GM19043 (cell line): Measurements from ENCODE around the gene COL4A1.

Experiments
- ATAC-seq: cut with Tn5 transposase; IDR thresholded peaks from one replicate; pipeline ENCODE4 v1.9.1; 2021; ENCODE audit warnings: low read depth; ENCODE audit not compliant: unreplicated experiment

COL4A1 gene

DNA sequence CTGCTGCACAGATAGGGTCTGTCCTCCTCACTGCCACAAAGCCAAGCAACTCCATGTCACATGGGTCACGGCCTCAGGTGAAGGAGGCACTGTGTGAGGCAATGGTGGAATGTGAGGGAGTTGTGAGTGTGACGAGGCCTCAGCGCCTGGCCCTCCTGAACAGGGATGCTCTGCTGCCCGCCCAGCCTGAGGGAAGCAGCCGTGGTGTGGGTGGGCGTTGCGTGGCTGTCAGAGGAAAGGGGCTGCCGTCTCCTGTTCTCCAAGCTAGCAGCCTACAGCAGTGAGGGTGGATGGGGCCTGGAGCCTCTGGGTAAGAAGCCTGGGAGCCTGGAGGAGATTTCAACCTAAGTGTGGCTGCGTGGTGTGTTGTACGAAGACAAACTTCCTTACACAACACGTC lies 125.0 kb downstream of the COL4A1 start:
- no peak for ATAC-seq

DNA sequence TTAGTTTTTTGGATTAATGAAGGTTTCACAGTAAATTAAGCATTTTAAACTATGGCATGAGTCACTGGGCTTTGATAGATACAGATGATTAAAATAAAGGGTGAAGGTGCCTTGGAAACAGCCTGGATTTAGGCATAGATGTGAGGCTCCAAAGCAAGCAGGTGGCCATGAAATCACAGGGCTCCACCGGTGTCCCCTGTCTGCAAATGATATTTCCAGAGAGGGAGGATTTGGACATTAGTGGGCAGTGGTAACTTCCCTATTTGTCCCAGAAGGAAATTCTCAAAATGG lies 127.2 kb downstream of the COL4A1 start:
- no peak for ATAC-seq

DNA sequence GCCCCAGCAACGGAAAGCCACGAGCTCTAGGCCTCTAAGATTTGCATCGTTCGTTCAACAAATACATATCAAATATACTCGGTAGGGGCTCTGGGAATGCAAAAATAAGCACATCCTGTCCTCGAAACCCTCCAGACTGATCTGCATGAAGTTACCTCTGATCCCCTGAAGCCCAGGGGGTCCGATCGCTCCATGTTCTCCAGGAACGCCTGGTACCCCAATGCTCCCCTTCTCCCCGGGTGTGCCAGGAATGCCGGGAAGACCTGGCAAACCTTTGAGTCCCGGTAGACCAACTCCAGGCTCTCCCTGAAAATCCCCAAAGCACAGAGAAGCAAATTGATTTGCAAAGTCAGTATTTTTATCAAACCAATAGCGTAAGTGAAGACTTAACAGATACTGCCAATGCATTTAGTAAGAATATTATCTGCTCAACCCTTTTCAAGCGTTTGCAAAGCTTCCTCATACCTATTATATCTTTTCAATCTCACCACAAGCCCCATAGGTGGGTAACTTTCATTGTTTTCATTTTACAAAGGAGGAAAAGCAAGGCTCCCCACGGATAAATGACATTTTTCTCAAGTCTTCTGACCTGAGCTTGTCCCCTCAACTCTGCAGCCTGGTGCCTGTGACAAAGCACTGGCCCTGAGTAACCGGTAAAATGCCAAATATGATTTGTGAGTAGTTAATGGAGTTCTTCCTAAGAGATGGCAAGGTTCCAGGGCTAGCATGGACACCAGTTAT lies 127.7 kb downstream of the COL4A1 start:
- no peak for ATAC-seq

- no peak for ATAC-seq
Measured at GRCh38 chr13:110177790-110178189, 129.2 kb downstream of the COL4A1 start.

GRCh38 chr13:110176431-110176830 lies 130.5 kb downstream of the COL4A1 start:
- no peak for ATAC-seq

- no peak for ATAC-seq
Measured at GRCh38 chr13:110173247-110173818, 133.6 kb downstream of the COL4A1 start.

DNA sequence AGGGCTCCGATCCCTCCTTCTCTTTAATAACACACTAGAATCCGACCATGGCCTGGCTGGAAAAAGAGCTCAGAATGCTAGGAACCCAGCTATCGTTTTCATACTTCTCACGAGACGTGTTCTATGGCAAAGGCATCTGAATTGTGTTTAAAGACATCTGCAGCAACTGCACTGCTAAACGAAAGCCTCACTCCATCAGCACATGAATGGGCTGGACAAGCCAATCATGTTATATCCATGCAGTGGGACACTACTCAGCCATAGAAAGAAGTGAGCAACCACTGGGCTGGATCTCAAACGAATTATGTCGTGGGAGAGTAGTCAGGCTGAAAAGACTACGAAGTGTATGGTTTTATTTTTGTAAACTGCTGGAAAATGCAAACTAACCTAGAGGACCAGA lies 136.1 kb downstream of the COL4A1 start:
- no peak for ATAC-seq

DNA sequence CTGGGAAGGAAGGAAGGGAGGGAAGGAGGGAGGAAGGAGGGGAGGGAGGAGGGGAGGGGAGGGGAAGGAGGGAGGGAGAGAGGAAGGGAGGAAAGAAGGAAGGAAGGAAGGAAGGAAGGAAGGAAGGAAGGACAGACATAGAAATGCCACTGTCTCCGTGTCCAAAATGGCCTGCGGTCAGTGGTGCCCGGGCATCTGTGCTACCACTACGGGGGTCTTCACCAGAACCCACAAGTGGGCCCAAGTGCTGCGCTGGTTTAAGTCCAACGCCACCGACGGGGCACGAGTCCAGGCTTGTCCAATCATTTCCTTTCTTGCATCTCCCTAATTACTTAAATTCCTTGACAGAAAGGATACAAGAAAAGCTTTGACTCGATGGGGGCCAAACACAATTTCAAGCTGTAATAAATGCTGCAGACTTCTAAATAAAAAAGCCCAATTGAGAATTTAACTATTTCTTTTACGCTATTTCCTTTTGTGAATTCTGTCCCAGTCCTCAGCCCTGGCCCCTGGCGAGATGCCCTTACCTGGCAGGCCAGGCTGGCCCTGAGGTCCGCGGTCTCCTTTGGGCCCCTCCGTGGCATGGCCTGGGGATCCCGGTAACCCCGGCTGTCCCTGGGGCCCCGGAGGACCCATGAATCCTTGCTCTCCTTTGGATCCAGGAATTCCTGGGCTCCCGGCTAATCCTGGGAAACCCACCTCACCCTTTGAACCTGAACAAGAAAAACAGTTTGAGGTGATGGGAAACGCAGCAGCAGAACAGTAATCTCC lies 136.8 kb downstream of the COL4A1 start:
- no peak for ATAC-seq

DNA sequence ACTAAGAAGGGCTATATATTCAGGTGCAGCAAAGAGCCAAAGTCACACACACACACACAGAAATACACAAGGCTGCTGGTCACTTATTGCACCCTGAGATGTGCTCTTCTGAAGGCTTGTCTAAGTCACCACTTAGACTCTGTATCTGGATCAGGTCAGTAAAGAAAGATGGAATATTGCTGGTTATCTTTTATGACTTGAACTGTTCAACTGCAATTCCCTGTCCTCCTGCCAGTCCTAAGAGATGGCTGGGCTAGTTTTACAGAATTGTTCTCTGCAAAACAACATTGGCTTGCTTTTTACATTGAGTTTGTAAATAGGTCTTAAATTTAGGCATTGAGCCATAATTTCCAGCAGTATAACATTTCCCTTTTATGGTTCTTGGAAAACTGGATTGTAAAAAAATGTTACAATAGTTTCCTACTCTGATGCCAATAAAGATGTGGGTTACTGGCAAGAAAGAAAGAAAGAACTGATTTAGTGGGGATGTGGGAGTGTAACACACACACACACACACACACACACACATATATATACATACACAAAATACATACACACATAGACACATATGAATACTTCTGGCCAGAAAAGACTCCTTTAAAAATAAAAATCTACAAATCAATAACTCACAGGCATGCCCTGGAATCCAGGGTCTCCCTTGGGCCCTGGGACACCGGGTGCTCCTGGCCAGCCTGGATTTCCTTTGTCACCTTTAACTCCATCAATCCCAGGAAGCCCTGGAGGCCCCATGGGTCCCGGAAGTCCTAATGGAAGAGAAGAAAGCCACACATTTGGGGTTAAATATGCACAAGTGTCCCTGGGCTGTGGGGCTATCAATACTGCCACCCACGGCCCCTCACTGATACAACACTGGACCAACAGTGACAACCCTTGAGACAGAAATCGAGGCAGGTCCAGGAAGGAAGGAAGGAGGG lies 137.7 kb downstream of the COL4A1 start:
- ATAC-seq: no peak

DNA sequence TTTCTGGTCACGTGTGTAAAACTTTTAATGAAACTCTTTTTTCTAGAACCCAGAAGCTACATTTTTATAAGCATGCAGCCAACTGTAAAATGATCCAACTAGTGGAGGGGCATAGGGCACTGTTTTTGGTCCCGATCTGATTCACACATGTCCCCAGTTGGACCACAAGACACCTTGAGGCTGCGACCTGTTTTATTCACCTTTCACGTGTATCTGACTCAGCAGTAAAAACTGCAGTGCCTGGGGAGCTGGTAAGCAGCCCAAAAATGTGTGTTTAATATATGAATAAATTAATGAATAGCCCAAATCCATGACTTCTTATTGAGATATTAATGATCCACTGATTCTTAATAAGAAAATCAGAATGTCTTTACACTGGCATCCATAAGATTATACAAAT lies 140.4 kb downstream of the COL4A1 start:
- ATAC-seq: no peak

DNA sequence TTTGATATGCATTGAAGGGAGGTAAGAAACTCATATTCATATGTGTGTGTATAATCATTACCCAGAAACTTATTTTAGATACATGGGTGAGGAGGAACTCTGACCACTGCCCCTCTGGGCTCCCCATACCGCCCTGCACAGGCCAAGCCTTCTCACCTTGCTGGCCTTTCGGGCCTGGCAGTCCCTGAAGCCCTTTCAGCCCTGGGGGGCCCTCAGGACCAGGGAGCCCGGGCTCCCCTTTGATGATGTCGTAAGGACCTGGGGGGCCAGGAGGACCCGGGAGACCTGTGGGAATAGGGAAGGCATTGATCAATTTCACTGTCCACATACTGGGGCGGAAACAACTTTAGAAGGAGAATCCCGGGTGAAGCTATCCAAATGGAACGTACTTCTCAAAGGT lies 142.3 kb downstream of the COL4A1 start:
- no peak for ATAC-seq

GRCh38 chr13:110162866-110163658 lies 143.9 kb downstream of the COL4A1 start:
- ATAC-seq: no peak

- ATAC-seq: no peak
Measured at GRCh38 chr13:110162053-110162452, 144.9 kb downstream of the COL4A1 start.

GRCh38 chr13:110161112-110161882 lies 145.7 kb downstream of the COL4A1 start:
- ATAC-seq: no peak

DNA sequence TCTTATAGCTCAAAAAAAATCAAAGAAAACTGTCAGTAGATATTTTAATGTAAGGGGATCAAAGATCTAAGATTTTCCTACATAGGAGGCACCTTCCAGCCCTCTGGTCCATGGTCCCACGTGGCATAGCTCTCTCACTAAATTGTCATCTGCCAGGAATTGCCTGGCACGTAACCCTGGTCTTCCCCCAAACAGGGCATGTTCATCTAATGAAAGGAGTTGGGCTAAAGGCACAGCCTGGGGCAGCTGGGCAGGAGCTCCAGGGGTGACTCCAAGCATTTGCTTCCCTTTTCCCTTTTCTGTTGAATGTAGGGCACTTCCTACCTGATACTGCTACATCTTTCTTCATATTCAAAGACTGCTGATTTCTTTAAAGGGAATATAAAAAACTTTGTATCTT lies 148.7 kb downstream of the COL4A1 start:
- ATAC-seq: no peak

DNA sequence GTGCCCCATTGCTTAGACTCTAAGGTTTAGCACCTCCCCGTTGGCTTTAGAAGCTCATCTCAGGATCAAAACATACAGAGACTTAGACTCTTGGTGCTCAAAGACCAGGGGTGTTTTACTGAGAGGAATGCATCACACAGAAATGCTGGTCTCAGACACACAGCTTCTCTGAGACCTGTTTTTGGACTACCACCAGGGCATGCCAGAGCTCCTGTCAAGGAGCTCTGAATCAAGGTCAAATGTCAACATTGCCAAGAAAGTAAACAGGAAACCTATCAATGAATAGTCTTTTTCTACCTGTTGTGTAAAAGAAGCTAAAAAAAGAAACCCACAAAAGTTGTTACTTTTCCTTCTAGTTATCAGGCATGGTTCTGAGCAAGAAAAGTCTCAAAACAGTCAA lies 149.2 kb downstream of the COL4A1 start:
- ATAC-seq: no peak

DNA sequence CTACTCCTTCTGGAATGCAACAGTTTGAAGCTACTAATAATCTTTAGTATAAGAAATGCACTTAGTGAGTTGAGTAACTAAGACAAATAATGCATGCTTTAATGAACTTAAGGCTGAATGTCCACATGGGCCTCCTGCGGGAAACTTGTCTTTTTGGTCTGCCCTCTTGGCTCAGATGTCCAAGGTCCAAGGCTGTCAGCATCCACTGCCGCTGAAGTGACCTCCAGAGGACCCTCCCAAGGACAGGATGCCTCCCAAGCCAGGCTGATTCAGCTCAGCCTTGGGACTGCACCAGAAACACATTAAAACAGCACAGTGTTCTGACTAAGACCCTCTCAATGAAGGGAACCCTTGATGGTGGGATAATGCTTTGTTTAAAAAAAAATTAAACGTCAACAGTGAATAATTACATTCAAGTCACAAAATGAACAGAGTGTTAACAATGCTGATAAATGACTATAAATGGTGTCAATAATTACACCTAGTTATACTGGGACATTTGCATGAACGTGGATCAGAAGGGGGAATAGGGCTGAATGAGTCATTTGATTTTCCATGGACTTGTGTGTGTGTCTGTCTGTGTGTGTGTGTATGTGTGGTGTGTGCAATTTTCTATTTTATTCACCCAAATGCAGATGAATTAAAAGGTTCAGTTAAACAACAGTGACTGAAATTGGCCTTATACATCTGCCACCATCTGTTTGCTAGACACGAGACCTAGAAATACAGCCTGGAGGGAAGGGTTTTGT lies 150.5 kb downstream of the COL4A1 start:
- no peak for ATAC-seq

GRCh38 chr13:110155072-110155471 lies 151.9 kb downstream of the COL4A1 start:
- no peak for ATAC-seq
